ES-I3 (cell line): ENCODE results near the gene ST7.

Experiments
- H3K36me3 ChIP-seq: 2 replicates; pipeline ENCODE4 v1.6.1; 2013; ENCODE audit warnings: mild to moderate bottlenecking, low read length, control low read depth, moderate library complexity; ENCODE audit not compliant: insufficient read depth
- H3K4me1 ChIP-seq: 2 replicates; pipeline ENCODE4 v1.6.1; 2013; ENCODE audit warnings: mild to moderate bottlenecking, control low read depth, low read length; ENCODE audit not compliant: insufficient read depth
- H3K9ac ChIP-seq: 2 replicates; pipeline ENCODE4 v1.6.1; 2013; ENCODE audit warnings: low read depth, mild to moderate bottlenecking, low read length, moderate library complexity
- H3K9me3 ChIP-seq: 2 replicates; pipeline ENCODE4 v1.6.1; 2013; ENCODE audit warnings: mild to moderate bottlenecking, low read length, moderate library complexity; ENCODE audit not compliant: control insufficient read depth, insufficient read depth

ST7 gene

GRCh38 chr7:116998567-116999175 lies 45.4 kb downstream of the ST7 start:
- Histone ChIP-seq H3K4me1 (no peaks in the 10 kb centered on the region), H3K36me3 (no peaks in the 10 kb centered on the region), H3K9ac (no peak overlapping the region), H3K9me3 (no peaks in the 10 kb centered on the region)

GRCh38 chr7:116999311-116999710 lies 46.0 kb downstream of the ST7 start:
- no peaks in the 10 kb centered on the region for H3K4me1 ChIP-seq
- H3K9me3 ChIP-seq, result no peaks in the 10 kb centered on the region
- H3K36me3 ChIP-seq, result no peaks in the 10 kb centered on the region
- H3K9ac ChIP-seq, result no peak overlapping the region

DNA sequence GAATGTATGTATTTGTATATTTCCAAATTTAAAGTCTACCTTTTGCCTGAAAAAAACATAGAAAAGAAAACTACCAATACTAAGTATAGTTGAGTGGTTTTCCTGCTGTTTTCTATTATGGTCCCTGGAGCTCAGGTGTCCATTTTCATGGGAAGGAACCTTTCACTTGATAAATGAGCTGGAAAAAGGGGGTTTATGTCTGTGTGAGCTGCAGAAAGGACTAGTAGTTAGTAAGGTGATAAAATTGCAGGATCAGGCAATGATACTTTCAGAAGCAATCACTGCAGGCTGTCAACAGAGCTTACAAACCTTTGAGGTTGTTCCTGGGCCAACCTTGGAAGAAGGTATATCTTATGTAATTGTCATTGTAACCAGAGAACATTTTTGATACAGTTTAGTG lies 48.0 kb downstream of the ST7 start:
- H3K4me1 ChIP-seq, result no peaks in the 10 kb centered on the region
- no peaks in the 10 kb centered on the region for H3K9me3 ChIP-seq
- H3K36me3 ChIP-seq, result no peaks in the 10 kb centered on the region
- no peak overlapping the region for H3K9ac ChIP-seq

GRCh38 chr7:117004899-117005298 lies 51.6 kb downstream of the ST7 start:
- no peaks in the 10 kb centered on the region for H3K36me3 ChIP-seq
- H3K9me3 ChIP-seq, result no peaks in the 10 kb centered on the region
- no peaks in the 10 kb centered on the region; the same call in 1 of the 2 replicates for H3K4me1 ChIP-seq
- H3K9ac ChIP-seq, result no peak overlapping the region

- Histone ChIP-seq H3K9ac (no peak overlapping the region), H3K9me3 (no peaks in the 10 kb centered on the region), H3K4me1 (no peaks in the 10 kb centered on the region; the same call in 1 of the 2 replicates), H3K36me3 (no peaks in the 10 kb centered on the region)
Measured at GRCh38 chr7:117005449-117005848, 52.1 kb downstream of the ST7 start.

DNA sequence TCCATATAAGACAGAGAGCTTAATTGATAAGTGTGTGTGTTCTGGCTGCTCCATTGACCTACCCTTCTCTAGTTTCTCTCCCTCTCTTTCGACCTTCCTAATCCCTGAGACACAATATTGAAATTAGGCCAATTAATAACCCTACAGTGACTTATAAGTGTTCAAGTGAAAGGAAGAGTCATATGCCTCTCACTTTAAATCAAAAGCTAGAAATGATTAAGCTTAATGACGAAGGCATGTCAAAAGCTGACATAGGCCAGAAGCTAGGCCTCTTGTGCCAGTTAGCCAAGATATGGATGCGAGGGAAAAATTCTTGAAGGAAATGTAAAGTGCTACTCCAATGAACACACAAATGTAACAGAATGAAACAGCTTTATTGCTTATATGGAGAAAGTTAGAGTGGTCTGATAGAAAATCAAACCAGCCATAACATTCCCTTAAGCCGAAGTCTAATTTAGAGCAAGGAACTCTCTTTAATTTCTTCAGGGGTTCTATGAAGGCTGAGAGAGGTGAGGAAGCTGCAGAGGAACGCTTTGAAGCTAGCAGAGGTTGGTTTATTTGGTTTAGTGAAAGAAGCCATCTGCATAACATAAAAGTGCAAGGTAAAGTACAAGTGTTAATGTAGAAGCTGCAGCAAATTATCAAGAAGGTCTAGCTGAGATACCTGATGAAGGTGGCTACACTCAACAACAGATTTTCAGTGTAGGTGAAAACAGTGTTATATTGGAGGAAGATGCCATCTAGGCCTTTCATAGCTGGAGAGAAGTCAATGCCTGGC lies 53.8 kb downstream of the ST7 start:
- Histone ChIP-seq H3K9me3 (no peaks in the 10 kb centered on the region), H3K9ac (no peak overlapping the region), H3K4me1 (no peaks in the 10 kb centered on the region; the same call in 1 of the 2 replicates), H3K36me3 (no peaks in the 10 kb centered on the region)

DNA sequence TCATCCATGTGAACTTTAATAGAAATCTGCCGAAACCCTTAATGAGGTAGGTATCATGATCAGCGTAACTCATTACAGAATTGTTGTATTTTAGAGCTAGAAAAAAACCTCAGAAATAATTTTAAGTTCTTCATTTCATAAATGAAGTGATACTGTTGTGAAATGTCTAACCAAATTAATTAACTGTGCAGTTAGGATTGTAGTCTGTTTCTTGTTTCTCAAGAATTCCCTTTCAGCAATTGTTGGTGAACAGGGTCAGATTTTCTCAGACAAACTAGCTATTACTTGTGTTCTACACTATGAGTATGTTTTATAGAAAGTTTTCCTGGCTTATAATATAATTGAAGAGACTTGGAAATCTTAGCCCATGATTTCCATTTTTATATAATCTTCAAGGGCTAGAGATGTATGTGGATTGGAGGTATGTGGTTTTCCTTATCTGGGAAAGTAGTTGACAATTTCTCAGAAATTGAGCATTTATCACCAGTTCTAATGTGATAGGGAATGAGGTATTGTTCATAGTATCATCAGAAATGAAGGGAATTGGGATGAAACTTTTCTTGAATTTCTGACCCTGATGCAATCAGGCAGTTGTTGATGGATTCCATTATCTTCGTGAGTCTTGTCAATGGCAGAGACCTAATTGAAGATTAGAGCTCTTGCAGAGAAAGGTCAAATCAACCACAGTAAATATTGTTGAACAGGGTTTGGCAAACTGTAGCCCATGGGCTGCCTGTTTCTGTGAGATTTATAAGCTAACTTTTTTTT lies 55.0 kb downstream of the ST7 start:
- no peak overlapping the region for H3K9ac ChIP-seq

GRCh38 chr7:117008886-117009531 lies 55.7 kb downstream of the ST7 start:
- Histone ChIP-seq H3K4me1 (no peaks in the 10 kb centered on the region; the same call in 1 of the 2 replicates), H3K9me3 (no peaks in the 10 kb centered on the region), H3K36me3 (no peaks in the 10 kb centered on the region), H3K9ac (no peak overlapping the region)

More for the DNA sequence above, 55.0 kb downstream of the ST7 start:
- Histone ChIP-seq H3K9me3 (no peaks in the 10 kb centered on the region), H3K4me1 (no peaks in the 10 kb centered on the region; the same call in 1 of the 2 replicates), H3K36me3 (no peaks in the 10 kb centered on the region)

GRCh38 chr7:117009705-117010361 lies 56.5 kb downstream of the ST7 start:
- Histone ChIP-seq H3K9me3 (no peaks in the 10 kb centered on the region), H3K9ac (no peak overlapping the region), H3K4me1 (no peaks in the 10 kb centered on the region; the same call in 1 of the 2 replicates), H3K36me3 (no peaks in the 10 kb centered on the region)

GRCh38 chr7:117010375-117011133 lies 57.3 kb downstream of the ST7 start:
- H3K4me1 ChIP-seq, result no peaks in the 10 kb centered on the region; the same call in 1 of the 2 replicates
- H3K36me3 ChIP-seq, result no peaks in the 10 kb centered on the region
- no peak overlapping the region for H3K9ac ChIP-seq
- H3K9me3 ChIP-seq, result no peaks in the 10 kb centered on the region

DNA sequence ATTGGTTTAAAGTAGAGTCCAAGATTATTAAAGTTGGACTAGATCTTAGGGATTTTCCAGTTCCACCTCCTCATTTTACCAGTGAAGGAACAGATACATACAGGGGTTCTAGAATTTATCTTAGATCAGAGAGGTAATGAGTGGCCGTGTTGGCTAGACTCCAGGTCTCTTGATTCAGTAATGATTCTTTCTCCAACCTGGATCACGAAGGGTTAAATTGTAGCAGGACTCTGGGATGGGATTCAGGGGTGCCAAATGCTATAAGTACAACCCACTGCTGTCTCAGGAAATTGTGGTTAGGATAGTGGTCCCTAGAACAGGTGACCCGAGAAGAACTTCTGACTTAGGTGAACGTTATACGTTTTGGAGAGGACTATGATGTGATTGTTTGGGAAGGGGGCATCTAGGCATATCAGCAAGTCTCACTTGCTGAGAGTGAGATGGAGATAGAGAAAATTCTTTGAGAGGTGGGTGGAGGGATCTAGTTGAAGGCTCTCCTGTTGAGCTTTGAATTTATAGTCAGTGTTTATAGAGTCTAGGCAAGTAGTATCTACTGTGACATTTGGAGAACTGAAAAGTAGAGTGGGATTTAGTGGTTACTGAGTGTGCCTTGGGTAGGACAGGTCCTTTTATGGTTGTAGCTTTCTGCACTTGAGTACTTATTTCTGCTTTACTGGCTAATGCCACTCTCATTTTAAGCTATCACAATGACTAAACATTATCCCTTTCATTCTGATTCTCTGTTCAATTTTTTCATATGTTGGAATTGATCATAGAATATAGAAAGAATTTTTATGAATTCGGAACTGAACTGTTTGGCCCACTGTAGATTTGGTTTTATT lies 58.3 kb downstream of the ST7 start:
- Histone ChIP-seq H3K9me3 (no peaks in the 10 kb centered on the region), H3K9ac (no peak overlapping the region), H3K4me1 (no peaks in the 10 kb centered on the region; the same call in 1 of the 2 replicates), H3K36me3 (no peaks in the 10 kb centered on the region)

DNA sequence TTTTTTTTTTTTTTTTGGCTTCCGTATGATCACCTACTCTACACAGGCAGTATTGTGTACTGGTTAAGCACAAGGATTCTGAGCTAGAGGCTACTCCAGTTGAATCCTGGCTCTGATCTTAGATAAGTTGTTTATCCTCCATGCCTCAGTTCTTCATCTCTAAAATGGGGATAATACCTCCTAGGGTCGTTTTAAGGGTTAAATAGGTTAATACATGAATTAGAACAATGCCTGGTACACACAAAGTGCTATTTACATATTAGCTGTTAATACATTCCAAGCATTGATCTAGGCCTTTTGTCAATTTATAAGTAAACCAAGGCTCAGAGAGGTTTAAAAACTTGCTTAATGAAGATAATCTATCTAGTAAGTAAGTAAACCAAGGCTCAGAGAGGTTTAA lies 59.0 kb downstream of the ST7 start:
- no peaks in the 10 kb centered on the region for H3K4me1 ChIP-seq
- no peak overlapping the region for H3K9ac ChIP-seq

GRCh38 chr7:117012696-117013095 lies 59.4 kb downstream of the ST7 start:
- Histone ChIP-seq H3K4me1 (no peaks in the 10 kb centered on the region), H3K36me3 (no peaks in the 10 kb centered on the region), H3K9me3 (no peaks in the 10 kb centered on the region), H3K9ac (no peak overlapping the region)

More for the DNA sequence above, 59.0 kb downstream of the ST7 start:
- Histone ChIP-seq H3K9me3 (no peaks in the 10 kb centered on the region), H3K36me3 (no peaks in the 10 kb centered on the region)
